ENCODE data around the gene DUSP1.

GRCh38 chr5:172725785-172726184 is 45.2 kb downstream of the DUSP1 start:
- no peak for TF ChIP-seq CTCF (IDR thresholded peaks at IDR 0.05)
- TF ChIP-seq POLR2AphosphoS5 (IDR thresholded peaks at IDR 0.05): no peak
- TF ChIP-seq EP300 (IDR thresholded peaks at IDR 0.05): no peak
- no peak for TF ChIP-seq POLR2A (IDR thresholded peaks at IDR 0.05; ENCODE audit: low read depth)

All from esophagus muscularis mucosa (tissue), 4 donors.